Heart left ventricle (tissue), 16 donors: ENCODE measurements around the gene SFMBT2. TPM values are rescaled to one million over a fixed set of nuclear protein-coding genes. Genes with fewer than 3 reads are reported as not detected.

Experiments
- ATAC-seq, 4 donors: fragments of 200-7000 bp; cut with Tn5 transposase; one replicate each; pipeline ENCODE4 v1.9.1; 2020 to 2022; ENCODE audit warnings: moderate library complexity in 4 of 4, mild to moderate bottlenecking in 3 of 4, moderate number of reproducible peaks in 1 of 4
- DNase-seq, 5 donors: peaks; one replicate each; pipeline ENCODE4 v3.0.0-alpha.2; 2020
- H3K27ac ChIP-seq, 12 donors: fragments of 200-600 bp; sonication (generic) in 4 of 12; one replicate each; pipeline versions ENCODE4 v1.5.0 to v1.8.0; 2016 to 2022; ENCODE audit warnings: mild to moderate bottlenecking in 2 of 12
- H3K27me3 ChIP-seq, 9 donors: fragments of 200-600 bp; sonication (generic) in 2 of 9; one replicate each; pipeline versions ENCODE4 v1.5.1 to v1.8.0; 2016 to 2022; ENCODE audit warnings: mild to moderate bottlenecking in 3 of 9
- H3K36me3 ChIP-seq, 9 donors: fragments of 200-600 bp; sonication (generic) in 2 of 9; one replicate each; pipeline versions ENCODE4 v1.5.0 to v1.8.0; 2018 to 2022; ENCODE audit warnings: mild to moderate bottlenecking in 2 of 9
- H3K4me1 ChIP-seq, 12 donors: fragments of 200-600 bp; sonication (generic) in 4 of 12; one replicate each; pipeline versions ENCODE4 v1.5.0 to v1.8.0; 2016 to 2022; ENCODE audit warnings: mild to moderate bottlenecking in 3 of 12
- H3K4me3 ChIP-seq, 12 donors: fragments of 200-600 bp; sonication (generic) in 4 of 12; one replicate each; pipeline versions ENCODE4 v1.5.0 to v1.8.0; 2017 to 2022; ENCODE audit warnings: mild to moderate bottlenecking in 9 of 12, moderate library complexity in 4 of 12
- H3K9me3 ChIP-seq, 12 donors: fragments of 200-600 bp; sonication (generic) in 4 of 12; one replicate each; pipeline versions ENCODE4 v1.5.0 to v1.8.0; 2016 to 2022; ENCODE audit warnings: mild to moderate bottlenecking in 1 of 12
- POLR2A ChIP-seq, 2 donors: fragments of 450-650 bp; IDR thresholded peaks; one replicate each; pipeline ENCODE4 v1.6.1; 2017; ENCODE audit warnings: antibody characterized with exemption in 2 of 2, mild to moderate bottlenecking in 2 of 2, moderate library complexity in 2 of 2
- WGBS, 4 donors: extraction: QIAGEN DNeasy Blood & Tissue Kit in 2 of 4; methylation state at CpG; one replicate each; pipeline versions ENCODE4 v1.1.5 to v1.1.7; 2013 to 2018; 5-methylcytosine and 5-hydroxymethylcytosine counted together
- intact Hi-C, 10 donors: fragments of 100-400 bp; cut with DNase I; formaldehyde crosslinking; loops; one replicate each; pipeline versions ENCODE4 v1.11.1 to v1.14.2; 2022
- polyA plus RNA-seq, 2 donors: library from polyadenylated mRNA; stranded (reverse); fragments of 200-250 nt; gene quantifications; one replicate each; pipeline ENCODE4 v1.2.3, GENCODE V29; 2013
- total RNA-seq, 9 donors: library from RNA; depleted of rRNA in 2 of 9; stranded (reverse); fragments of >200 nt in 2 of 9; fragmentation: NEBNext Ultra II Directional in 3 of 9; extraction: Animal tissue kit (Norgen Biotek cat#: 25700) in 3 of 9; gene quantifications; one replicate each; pipeline versions ENCODE4 v1.1.0 to v1.2.4, GENCODE V29; 2016 to 2023
- TF ChIP-seq, protein P1 (sequence below), 12 donors: fragments of 200-600 bp; sonication (generic) in 4 of 12; IDR thresholded peaks; one replicate each; pipeline versions ENCODE4 v1.5.0 to v1.8.0; 2018 to 2022; ENCODE audit warnings: antibody characterized with exemption in 12 of 12, mild to moderate bottlenecking in 5 of 12
- donor health status: ischemic (EF 13 %, LVEDD 7.1; RV severe dilation, severe dysfunction).
- donor health status: healthy with polysubstance abuse.
- donor health status: DM: no; HTN: yes; CAD: no.
- donor health status: DM: no; HTN: no; CAD: no.
- donor health status: ischemic (EF 25% LVEDD 6.9; RV normal size, moderate dysfunction).
- donor health status: ischemic (EF 25% LVEDD 5.7; RV mildly dilated, moderate dysfunction).
- donor health status: healthy.
- donor health status: DM: yes; HTN: yes; CAD: no.
- donor health status: ischemic (EF 35%, LVEDD 5.7; RV mildly dilated, moderate dysfunction).
- donor health status: nonischemic (EF 11% LVEDD 7.7; RV severe dilation, severe dysfunction).
- donor health status: DM: yes; HTN: yes; CAD: no.
- donor health status: PGD.
- donor health status: ischemic (EF 29% LVEDD 5.4; RV normal size, mild dysfunction).
- donor health status: nonischemic (EF 23%, LVEDD 6.1; RV moderate dilation, normal function).

Gene SFMBT2
- total and polyA plus RNA-seq, 11 donors: 2.6 to 25.8 (median 9.6) TPM

DNA sequence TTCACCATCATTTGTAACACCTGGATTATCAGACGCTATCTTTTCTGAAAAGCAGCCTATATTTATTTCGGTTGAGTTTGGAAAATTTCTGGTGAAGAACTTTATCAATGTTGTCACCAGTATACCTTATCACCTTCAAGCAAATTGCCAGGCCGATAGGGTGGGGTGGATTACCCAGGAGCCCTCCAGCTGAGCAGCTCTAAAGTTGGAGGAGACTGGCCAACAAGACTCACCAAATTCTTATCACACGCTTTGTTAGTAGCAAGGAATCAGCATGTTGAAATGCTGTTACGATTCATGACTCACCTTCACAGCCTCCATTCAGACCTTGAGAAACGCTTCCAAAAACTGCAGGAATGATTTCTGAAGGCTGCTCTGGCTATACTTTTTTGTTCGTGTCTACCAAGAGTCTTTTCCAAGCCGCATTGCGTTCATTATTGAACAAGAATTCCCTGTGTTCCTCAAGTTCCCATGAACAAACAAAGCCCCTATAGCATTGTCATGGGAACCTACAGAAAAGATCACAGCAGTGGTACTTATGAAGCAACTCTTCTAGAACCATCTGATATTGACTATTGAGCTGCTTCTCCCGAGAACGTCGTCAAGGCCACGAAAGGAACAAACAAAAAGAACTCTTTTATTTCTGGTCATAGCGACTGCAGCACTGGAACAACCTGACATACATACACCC is 291.4 kb downstream of the SFMBT2 start:
- intact Hi-C loops: loop anchor here (2.0 to 10.0 kb wide), 7 partner anchors 135 to 308 kb away; partner anchors contain the start of gene SFMBT2 (in 3 of the 10)
- no peaks in the 10 kb centered on the region for H3K9me3 ChIP-seq
- DNase-seq (no peak), ATAC-seq (no peak)
- peaks cover 0 to 2% (median 0%) of the 10 kb centered on the region in 12 donors for H3K4me1 ChIP-seq
- no peak overlapping the region for H3K4me3 ChIP-seq
- H3K36me3 ChIP-seq: no peaks in the 10 kb centered on the region
- WGBS, 4 donors: 77 to 80% (median 78%) methylated on average over 14 of the region's 14 CpGs
- peaks cover 0 to 6% (median 0%) of the 10 kb centered on the region in 9 donors for H3K27me3 ChIP-seq
- TF ChIP-seq POLR2A (IDR thresholded peaks at IDR 0.05): no peak
- TF ChIP-seq, protein P1, sequence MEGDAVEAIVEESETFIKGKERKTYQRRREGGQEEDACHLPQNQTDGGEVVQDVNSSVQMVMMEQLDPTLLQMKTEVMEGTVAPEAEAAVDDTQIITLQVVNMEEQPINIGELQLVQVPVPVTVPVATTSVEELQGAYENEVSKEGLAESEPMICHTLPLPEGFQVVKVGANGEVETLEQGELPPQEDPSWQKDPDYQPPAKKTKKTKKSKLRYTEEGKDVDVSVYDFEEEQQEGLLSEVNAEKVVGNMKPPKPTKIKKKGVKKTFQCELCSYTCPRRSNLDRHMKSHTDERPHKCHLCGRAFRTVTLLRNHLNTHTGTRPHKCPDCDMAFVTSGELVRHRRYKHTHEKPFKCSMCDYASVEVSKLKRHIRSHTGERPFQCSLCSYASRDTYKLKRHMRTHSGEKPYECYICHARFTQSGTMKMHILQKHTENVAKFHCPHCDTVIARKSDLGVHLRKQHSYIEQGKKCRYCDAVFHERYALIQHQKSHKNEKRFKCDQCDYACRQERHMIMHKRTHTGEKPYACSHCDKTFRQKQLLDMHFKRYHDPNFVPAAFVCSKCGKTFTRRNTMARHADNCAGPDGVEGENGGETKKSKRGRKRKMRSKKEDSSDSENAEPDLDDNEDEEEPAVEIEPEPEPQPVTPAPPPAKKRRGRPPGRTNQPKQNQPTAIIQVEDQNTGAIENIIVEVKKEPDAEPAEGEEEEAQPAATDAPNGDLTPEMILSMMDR (IDR thresholded peaks at IDR 0.05): no peak
- no peak overlapping the region for H3K27ac ChIP-seq

DNA sequence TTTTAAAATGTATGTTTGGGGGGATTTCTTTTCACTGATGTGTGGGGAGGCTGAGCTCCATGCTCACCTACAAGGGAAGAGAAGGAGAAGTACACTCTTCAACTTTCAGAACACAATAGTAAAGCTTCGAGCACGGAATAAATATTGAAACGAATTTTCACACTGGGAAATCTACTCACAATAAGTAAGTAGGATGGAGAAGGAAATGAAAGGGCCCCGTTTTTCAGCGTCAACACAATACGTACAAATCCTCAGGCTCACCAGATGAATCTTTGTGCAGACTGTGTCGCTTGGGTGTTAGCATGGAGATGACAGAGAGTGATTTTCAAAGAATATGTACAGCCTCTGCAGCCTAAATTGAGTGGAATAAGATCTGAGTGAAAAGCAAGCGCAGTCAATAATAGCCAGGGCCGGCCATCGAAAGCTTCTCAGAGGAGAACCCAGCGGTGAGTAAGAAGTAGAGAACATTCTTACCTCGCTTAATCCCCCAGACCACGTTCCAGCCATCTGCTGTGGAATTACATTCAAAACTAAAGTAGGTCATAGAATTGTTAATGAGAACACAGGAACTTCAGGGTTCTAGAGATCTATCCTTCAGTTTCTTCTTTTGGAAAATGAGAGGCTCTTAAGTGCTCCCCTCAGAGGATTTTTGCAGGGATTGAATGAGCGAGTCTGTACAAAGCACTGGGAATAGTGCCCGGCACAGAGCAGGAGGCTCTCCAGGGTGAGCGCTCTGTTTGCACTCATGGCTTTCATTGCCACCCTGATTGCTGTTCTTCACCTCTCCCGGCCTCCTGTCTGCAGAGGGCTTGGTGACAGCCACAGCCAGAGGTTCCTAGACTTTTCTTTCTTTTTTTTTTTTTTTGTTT is 292.8 kb downstream of the SFMBT2 start:
- TF ChIP-seq, protein P1 (IDR thresholded peaks at IDR 0.05): no peak
- TF ChIP-seq POLR2A (IDR thresholded peaks at IDR 0.05): no peak
- ATAC-seq (no peak), DNase-seq (no peak)
- Histone ChIP-seq H3K27ac (no peak overlapping the region), H3K9me3 (no peaks in the 10 kb centered on the region), H3K27me3 (peaks cover 0 to 7% (median 0%) of the 10 kb centered on the region in 9 donors), H3K4me3 (no peak overlapping the region), H3K36me3 (no peaks in the 10 kb centered on the region), H3K4me1 (peaks cover 0 to 2% (median 0%) of the 10 kb centered on the region in 12 donors)
- intact Hi-C loops: no loop called here
- WGBS, 4 donors: 76 to 83% (median 79%) methylated on average over 17 of the region's 17 CpGs

GRCh38 chr10:7117177-7117799 is 293.5 kb downstream of the SFMBT2 start:
- no peak for DNase-seq
- Histone ChIP-seq H3K4me3 (no peak overlapping the region), H3K9me3 (no peaks in the 10 kb centered on the region), H3K27ac (no peak overlapping the region), H3K4me1 (peaks cover 0 to 2% (median 0%) of the 10 kb centered on the region in 12 donors), H3K27me3 (peaks cover 0 to 7% (median 0%) of the 10 kb centered on the region in 9 donors), H3K36me3 (no peaks in the 10 kb centered on the region)
- no peak for TF ChIP-seq POLR2A (IDR thresholded peaks at IDR 0.05)
- TF ChIP-seq, protein P1 (IDR thresholded peaks at IDR 0.05): no peak
- WGBS, 4 donors: 80 to 90% (median 83%) methylated on average over 5 of the region's 5 CpGs
- intact Hi-C loops: no loop called here
- ATAC-seq: no peak

GRCh38 chr10:7111561-7111960 is 299.3 kb downstream of the SFMBT2 start:
- 88 to 93% (median 90%) methylated on average over 3 of the region's 3 CpGs for WGBS, 4 donors
- TF ChIP-seq, protein P1 (IDR thresholded peaks at IDR 0.05): no peak
- TF ChIP-seq POLR2A (IDR thresholded peaks at IDR 0.05): no peak
- H3K4me3 ChIP-seq: no peak overlapping the region
- peaks cover 0 to 7% (median 0%) of the 10 kb centered on the region in 9 donors for H3K27me3 ChIP-seq
- peaks cover 0 to 4% (median 0%) of the 10 kb centered on the region in 12 donors for H3K9me3 ChIP-seq
- no peak overlapping the region for H3K27ac ChIP-seq
- no peaks in the 10 kb centered on the region for H3K4me1 ChIP-seq
- intact Hi-C loops: no loop called here
- H3K36me3 ChIP-seq: no peaks in the 10 kb centered on the region
- DNase-seq: no peak
- no peak for ATAC-seq
